ENCODE data around the gene SLC44A3. TPM values are rescaled to one million over a fixed set of nuclear protein-coding genes. Genes with fewer than 3 reads are reported as not detected.

SLC44A3 gene
- total RNA-seq, 2 donors from 2014 or later = 17.8 to 32.9 TPM

- Histone ChIP-seq H3K27ac (no peak overlapping the region), H3K4me1 (no peaks in the 10 kb centered on the region), H3K27me3 (no peaks in the 10 kb centered on the region), H3K4me3 (no peak overlapping the region), H3K9me3 (no peaks in the 10 kb centered on the region), H3K36me3 (replicated peaks in 1 of 2; ENCODE audit: insufficient read depth in 1 of 2, low read depth in 2 of 2) (peaks cover 0 to 5% of the 10 kb centered on the region in 2 donors)
- DNase-seq (no peak), ATAC-seq (no peak)
- WGBS, 2 donors = 56 to 92% methylated on average over 4 of the region's 4 CpGs
- TF ChIP-seq POLR2A (IDR thresholded peaks at IDR 0.05) = no peak
- TF ChIP-seq, protein P1, sequence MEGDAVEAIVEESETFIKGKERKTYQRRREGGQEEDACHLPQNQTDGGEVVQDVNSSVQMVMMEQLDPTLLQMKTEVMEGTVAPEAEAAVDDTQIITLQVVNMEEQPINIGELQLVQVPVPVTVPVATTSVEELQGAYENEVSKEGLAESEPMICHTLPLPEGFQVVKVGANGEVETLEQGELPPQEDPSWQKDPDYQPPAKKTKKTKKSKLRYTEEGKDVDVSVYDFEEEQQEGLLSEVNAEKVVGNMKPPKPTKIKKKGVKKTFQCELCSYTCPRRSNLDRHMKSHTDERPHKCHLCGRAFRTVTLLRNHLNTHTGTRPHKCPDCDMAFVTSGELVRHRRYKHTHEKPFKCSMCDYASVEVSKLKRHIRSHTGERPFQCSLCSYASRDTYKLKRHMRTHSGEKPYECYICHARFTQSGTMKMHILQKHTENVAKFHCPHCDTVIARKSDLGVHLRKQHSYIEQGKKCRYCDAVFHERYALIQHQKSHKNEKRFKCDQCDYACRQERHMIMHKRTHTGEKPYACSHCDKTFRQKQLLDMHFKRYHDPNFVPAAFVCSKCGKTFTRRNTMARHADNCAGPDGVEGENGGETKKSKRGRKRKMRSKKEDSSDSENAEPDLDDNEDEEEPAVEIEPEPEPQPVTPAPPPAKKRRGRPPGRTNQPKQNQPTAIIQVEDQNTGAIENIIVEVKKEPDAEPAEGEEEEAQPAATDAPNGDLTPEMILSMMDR (IDR thresholded peaks at IDR 0.05) = no peak
- intact Hi-C loops (cut with DNase I) = no loop called here
Measured at GRCh38 chr1:94894630-94895029, 74.5 kb downstream of the SLC44A3 start.

- TF ChIP-seq, protein P1 (IDR thresholded peaks at IDR 0.05) = no peak
- H3K36me3 ChIP-seq (replicated peaks in 1 of 2; ENCODE audit: insufficient read depth in 1 of 2, low read depth in 2 of 2) = peaks cover 0 to 5% of the 10 kb centered on the region in 2 donors
- DNase-seq (no peak), ATAC-seq (no peak)
- no peaks in the 10 kb centered on the region for H3K9me3 ChIP-seq
- no peaks in the 10 kb centered on the region for H3K4me1 ChIP-seq
- intact Hi-C loops (cut with DNase I) = no loop called here
- no peak overlapping the region for H3K4me3 ChIP-seq
- no peak overlapping the region for H3K27ac ChIP-seq
- no peaks in the 10 kb centered on the region for H3K27me3 ChIP-seq
- WGBS, 2 donors = 95 to 98% methylated on average over 1 of the region's 1 CpG
Measured at GRCh38 chr1:94895518-94895917, 75.4 kb downstream of the SLC44A3 start.

GRCh38 chr1:94898491-94899385, 78.6 kb downstream of the SLC44A3 start:
- ATAC-seq = no peak
- no peaks in the 10 kb centered on the region for H3K4me1 ChIP-seq

DNA sequence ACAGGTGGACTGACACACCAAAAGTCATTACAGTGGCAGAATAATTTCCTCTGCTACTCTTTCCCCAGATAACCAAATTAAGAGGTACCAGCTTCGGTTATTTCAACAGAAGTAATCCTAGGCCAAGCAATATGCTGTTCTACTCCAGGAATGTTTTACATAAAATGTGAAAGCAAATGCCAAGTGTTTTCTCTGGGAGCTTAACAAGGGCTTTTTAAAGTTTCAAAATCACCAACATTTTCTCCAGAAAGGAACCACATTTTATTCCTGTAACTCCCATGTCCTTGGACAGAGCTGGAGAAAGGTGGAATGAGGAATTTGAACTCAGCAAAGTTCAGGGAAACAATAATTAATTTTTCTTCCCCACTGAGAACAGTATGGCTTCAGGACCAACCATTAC, 79.6 kb downstream of the SLC44A3 start:
- WGBS, 2 donors = 46 to 53% methylated on average over 1 of the region's 1 CpG
- H3K4me1 ChIP-seq = no peaks in the 10 kb centered on the region
- H3K36me3 ChIP-seq (replicated peaks in 1 of 2; ENCODE audit: insufficient read depth in 1 of 2, low read depth in 2 of 2) = peaks cover 0 to 2% of the 10 kb centered on the region in 2 donors
- DNase-seq (no peak), ATAC-seq (no peak)
- no peaks in the 10 kb centered on the region for H3K9me3 ChIP-seq
- intact Hi-C loops (cut with DNase I) = no loop called here
- H3K27ac ChIP-seq = peak overlapping the region in 2 of 4 donors; percentile 5 to 42
- H3K27me3 ChIP-seq = no peaks in the 10 kb centered on the region
- H3K4me3 ChIP-seq = no peak overlapping the region
- TF ChIP-seq, protein P1 (IDR thresholded peaks at IDR 0.05) = no peak

More at GRCh38 chr1:94898491-94899385, 78.6 kb downstream of the SLC44A3 start:
- WGBS, 2 donors = 71 to 72% methylated on average over 7 of the region's 7 CpGs
- TF ChIP-seq POLR2A (IDR thresholded peaks at IDR 0.05) = no peak
- TF ChIP-seq, protein P1 (IDR thresholded peaks at IDR 0.05) = no peak
- Histone ChIP-seq H3K27ac (peak overlapping the region in 1 of 4 donors; percentile 42), H3K36me3 (replicated peaks in 1 of 2; ENCODE audit: insufficient read depth in 1 of 2, low read depth in 2 of 2) (peaks cover 0 to 2% of the 10 kb centered on the region in 2 donors), H3K4me3 (no peak overlapping the region), H3K9me3 (no peaks in the 10 kb centered on the region), H3K27me3 (no peaks in the 10 kb centered on the region)
- intact Hi-C loops (cut with DNase I) = no loop called here
- DNase-seq = no peak

Data from body of pancreas (tissue), 4 donors.